Measurements from ENCODE around the gene CYSTM1.

The CYSTM1 gene

DNA sequence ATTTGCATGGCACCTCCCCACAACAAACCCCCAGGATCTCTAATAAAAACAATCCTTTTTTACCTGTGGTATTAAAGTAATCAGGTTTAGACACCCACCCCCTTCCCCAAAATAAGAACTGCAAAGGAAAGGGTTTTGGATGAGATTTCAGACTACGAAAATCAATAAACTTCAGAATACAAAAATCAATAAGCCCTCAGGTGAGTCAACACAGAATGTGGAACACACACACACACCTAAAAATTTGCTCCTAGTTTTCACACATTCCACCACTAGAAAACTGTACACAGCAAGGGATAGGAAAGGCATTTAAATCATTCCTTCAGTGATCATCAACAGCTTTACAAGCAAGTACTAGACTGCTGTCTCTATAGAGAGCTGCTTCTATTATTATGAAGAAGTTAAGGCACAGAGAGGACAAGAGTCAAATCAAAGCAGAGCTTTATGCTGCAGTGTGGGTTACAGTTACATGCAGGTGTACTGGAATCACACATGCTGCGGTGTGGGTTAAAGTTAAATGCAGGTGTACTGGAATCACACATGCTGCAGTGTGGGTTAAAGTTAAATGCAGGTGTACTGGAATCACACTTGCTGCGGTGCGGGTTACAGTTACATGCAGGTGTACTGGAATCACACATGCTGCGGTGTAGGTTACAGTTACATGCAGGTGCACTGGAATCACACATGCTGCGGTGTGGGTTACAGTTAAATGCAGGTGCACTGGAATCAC lies 91.6 kb downstream of the CYSTM1 start:
- DNase-seq (ENCODE audit: low read depth): no peak
- TF ChIP-seq, protein P1, sequence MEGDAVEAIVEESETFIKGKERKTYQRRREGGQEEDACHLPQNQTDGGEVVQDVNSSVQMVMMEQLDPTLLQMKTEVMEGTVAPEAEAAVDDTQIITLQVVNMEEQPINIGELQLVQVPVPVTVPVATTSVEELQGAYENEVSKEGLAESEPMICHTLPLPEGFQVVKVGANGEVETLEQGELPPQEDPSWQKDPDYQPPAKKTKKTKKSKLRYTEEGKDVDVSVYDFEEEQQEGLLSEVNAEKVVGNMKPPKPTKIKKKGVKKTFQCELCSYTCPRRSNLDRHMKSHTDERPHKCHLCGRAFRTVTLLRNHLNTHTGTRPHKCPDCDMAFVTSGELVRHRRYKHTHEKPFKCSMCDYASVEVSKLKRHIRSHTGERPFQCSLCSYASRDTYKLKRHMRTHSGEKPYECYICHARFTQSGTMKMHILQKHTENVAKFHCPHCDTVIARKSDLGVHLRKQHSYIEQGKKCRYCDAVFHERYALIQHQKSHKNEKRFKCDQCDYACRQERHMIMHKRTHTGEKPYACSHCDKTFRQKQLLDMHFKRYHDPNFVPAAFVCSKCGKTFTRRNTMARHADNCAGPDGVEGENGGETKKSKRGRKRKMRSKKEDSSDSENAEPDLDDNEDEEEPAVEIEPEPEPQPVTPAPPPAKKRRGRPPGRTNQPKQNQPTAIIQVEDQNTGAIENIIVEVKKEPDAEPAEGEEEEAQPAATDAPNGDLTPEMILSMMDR (IDR thresholded peaks at IDR 0.05; ENCODE audit: insufficient read depth, low read depth, low read length, missing control alignments): no peak
- H3K4me3 ChIP-seq (ENCODE audit: low read depth, low read length): no peak overlapping the region

DNA sequence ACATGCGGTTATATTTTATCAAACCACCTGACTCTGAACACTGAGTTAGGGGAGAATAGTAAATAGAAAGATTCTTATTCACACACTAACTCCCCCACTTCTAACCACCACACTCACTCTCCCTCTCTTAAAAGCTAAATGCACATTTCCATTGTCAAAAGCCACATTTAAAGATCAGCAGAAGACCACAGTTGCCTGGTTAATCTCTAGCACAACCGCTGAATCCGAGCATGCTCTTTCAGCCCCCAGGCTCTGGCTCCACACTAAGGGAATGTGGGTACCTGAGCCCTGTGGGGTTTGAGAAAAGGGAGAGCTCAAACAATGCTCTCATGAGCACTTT lies 92.2 kb downstream of the CYSTM1 start:
- no peak for DNase-seq (ENCODE audit: low read depth)
- TF ChIP-seq, protein P1 (IDR thresholded peaks at IDR 0.05; ENCODE audit: insufficient read depth, low read depth, low read length, missing control alignments): no peak
- no peak overlapping the region for H3K4me3 ChIP-seq (ENCODE audit: low read depth, low read length)

DNA sequence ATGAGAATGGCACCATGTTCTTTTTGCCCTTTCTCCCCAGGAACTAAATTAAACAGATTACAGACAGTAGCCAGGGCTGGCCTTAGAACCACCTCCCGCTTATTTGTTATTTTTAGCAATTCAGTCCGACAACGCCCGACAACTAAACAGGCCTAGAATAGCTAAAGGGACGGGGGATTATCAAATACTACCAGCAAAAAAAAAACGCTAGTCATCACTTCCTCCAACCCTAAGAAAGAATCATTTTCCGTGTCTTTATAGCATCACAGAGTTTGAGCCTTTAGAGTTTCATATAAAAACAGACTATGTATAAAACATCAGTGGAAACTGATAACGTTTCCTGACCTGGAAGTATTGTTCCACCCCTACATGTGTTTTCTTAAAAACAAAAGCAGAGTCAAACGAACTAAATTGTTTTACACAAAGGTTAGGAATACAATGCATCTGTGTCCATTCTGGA lies 92.6 kb downstream of the CYSTM1 start:
- no peak for DNase-seq (ENCODE audit: low read depth)
- TF ChIP-seq, protein P1 (IDR thresholded peaks at IDR 0.05; ENCODE audit: insufficient read depth, low read depth, low read length, missing control alignments): no peak
- no peak overlapping the region for H3K4me3 ChIP-seq (ENCODE audit: low read depth, low read length)

DNA sequence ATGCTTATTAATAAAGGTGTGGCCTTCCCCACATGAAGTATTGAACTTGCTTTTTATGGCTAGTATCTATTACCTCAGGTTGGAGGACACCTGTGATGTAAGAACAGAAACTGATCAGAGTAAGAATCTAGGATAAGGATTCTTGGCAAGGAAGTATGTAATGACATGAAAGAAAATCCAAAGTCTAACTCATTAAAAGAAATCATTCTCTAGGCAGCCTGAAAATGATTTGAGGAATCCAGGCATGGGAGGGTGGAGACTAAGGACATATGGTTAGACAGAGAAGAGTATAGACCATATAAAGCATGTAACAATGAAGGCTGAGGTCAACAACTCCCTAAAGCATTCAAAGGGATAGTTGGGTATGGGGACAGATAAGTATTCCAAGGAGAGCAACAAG lies 95.0 kb downstream of the CYSTM1 start:
- no peak overlapping the region for H3K4me3 ChIP-seq (ENCODE audit: low read depth, low read length)
- DNase-seq (ENCODE audit: low read depth): no peak
- TF ChIP-seq, protein P1 (IDR thresholded peaks at IDR 0.05; ENCODE audit: insufficient read depth, low read depth, low read length, missing control alignments): no peak

DNA sequence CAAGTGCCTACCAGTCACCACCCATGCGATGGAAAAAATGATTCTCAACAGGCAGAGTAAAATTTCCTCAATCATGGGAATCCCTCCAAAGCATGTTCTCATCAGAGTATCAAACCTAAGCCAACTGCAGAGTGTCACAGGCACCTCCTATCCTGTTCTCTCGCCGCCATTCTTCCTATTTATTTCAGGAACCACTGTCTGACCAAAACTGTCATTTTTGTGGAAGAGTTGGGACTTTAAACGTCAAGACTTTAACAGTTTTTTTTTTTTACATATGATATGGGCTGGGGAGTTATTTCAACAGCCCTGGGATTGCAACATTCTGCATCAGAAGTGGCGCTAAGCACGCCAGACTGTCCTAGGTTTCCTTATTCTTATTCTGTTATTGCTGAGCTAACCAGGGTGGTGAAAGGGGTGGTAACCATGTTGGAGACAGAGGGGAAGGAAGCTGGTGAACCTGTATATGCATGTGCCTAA lies 98.5 kb downstream of the CYSTM1 start:
- DNase-seq (ENCODE audit: low read depth): no peak
- no peak overlapping the region for H3K4me3 ChIP-seq (ENCODE audit: low read depth, low read length)
- TF ChIP-seq, protein P1 (IDR thresholded peaks at IDR 0.05; ENCODE audit: insufficient read depth, low read depth, low read length, missing control alignments): no peak

DNA sequence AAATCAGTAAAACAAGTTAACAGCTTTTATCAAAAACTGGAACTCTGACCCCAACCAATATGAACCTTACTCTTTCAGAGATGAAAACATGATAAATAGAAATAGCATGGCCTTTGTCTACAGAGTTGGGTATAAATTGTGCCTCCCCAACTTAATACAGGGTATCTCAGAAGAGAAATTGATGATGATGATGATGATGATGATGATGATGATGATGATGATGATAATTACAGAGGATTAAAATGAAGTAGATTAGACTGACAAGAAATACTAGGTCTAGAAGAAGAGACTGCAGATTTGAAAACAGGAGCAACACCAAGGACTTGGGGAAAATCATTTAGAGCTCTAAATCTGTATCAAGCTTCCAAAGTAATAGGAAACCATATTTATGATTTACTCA lies 100.8 kb downstream of the CYSTM1 start:
- TF ChIP-seq, protein P1 (IDR thresholded peaks at IDR 0.05; ENCODE audit: insufficient read depth, low read depth, low read length, missing control alignments): no peak
- DNase-seq (ENCODE audit: low read depth): no peak
- no peak overlapping the region for H3K4me3 ChIP-seq (ENCODE audit: low read depth, low read length)

DNA sequence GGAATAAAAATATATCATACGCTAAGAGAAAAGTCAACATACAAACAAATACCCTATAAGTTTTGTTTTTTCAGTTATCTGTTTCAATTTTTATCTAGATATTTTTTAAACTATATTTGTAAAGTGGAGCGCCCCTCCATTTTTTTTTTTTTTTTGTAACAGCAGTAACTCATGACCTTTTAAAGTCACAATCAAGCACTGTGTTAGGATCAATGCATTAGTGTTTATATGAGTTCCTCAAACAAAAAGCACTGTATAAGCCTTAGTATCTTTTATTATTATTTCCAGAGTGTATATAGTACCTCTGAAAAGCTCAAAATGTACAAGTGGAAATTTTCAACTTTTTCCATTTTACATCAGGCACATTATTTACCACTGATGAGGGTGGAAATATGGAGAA lies 107.3 kb downstream of the CYSTM1 start:
- no peak for DNase-seq (ENCODE audit: low read depth)
- H3K4me3 ChIP-seq (ENCODE audit: low read depth, low read length): no peak overlapping the region
- TF ChIP-seq, protein P1 (IDR thresholded peaks at IDR 0.05; ENCODE audit: insufficient read depth, low read depth, low read length, missing control alignments): no peak

All from GM12865 (cell line).